KMS-11 (cell line): Measurements from ENCODE around the gene PIP4P1.

Source experiments
- H2AFZ ChIP-seq: fragments of 200-600 bp; sonication (generic); 2 replicates; pipeline ENCODE4 v1.6.1; 2016; ENCODE audit warnings: antibody characterized with exemption, mixed run types, low read depth
- H3K27ac ChIP-seq: fragments of 200-600 bp; sonication (generic); 2 replicates; pipeline ENCODE4 v1.6.1; 2016; ENCODE audit warnings: mild to moderate bottlenecking, mixed run types
- H3K27me3 ChIP-seq: fragments of 200-600 bp; sonication (generic); 2 replicates; pipeline ENCODE4 v1.6.1; 2017; ENCODE audit warnings: mild to moderate bottlenecking, low read depth, mixed run types, moderate library complexity; ENCODE audit not compliant: insufficient read depth
- H3K36me3 ChIP-seq: fragments of 200-600 bp; sonication (generic); 2 replicates; pipeline ENCODE4 v1.6.1; 2017; ENCODE audit warnings: mild to moderate bottlenecking, mixed run types; ENCODE audit not compliant: insufficient read depth
- H3K4me1 ChIP-seq: fragments of 200-600 bp; sonication (generic); 2 replicates; pipeline ENCODE4 v1.6.1; 2016; ENCODE audit warnings: mild to moderate bottlenecking, low read depth, mixed run types; ENCODE audit not compliant: poor library complexity, severe bottlenecking
- H3K4me2 ChIP-seq: fragments of 200-600 bp; sonication (generic); 2 replicates; pipeline ENCODE4 v1.7.0; 2016; ENCODE audit warnings: mild to moderate bottlenecking, mixed run types
- H3K4me3 ChIP-seq: fragments of 200-600 bp; sonication (generic); IDR thresholded peaks from 2 replicates; pipeline ENCODE4 v1.6.1; 2017; ENCODE audit warnings: low read depth, low read length, mixed read lengths; ENCODE audit not compliant: insufficient read depth
- H3K79me2 ChIP-seq: fragments of 200-600 bp; sonication (generic); 2 replicates; pipeline ENCODE4 v1.6.1; 2016; ENCODE audit warnings: low read depth, mixed run types; ENCODE audit not compliant: insufficient read depth
- H3K9ac ChIP-seq: fragments of 200-600 bp; sonication (generic); 2 replicates; pipeline ENCODE4 v1.6.1; 2016; ENCODE audit warnings: mild to moderate bottlenecking, mixed run types
- H4K20me1 ChIP-seq: fragments of 200-600 bp; sonication (generic); 2 replicates; pipeline ENCODE4 v1.6.1; 2016; ENCODE audit warnings: mild to moderate bottlenecking, mixed run types; ENCODE audit not compliant: insufficient read depth
- TF ChIP-seq, protein P1 (sequence below): fragments of 200-600 bp; sonication (generic); conservative IDR thresholded peaks from 2 replicates; pipeline ENCODE4 v1.6.1; 2017; ENCODE audit warnings: low read depth, mild to moderate bottlenecking, antibody characterized with exemption, low read length, moderate library complexity, mixed read lengths

PIP4P1 gene

DNA sequence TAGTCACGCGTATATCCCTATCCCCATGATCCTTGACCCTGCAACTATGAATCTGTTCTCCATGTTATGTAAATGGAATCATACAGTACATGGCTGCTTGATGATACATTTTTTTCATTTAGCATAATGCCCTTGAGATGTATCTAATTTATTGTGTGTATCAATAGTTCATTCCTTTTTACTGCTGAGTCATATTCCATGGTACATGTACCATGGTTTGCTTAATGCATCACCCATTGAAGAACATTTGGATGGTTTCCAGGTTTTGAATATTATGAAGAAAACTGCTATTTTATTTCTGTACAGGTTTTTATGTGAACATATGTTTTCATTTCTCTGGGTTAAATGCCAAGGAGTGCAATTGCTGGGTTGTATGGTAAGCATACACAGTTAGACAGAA, 40.1 kb upstream of the PIP4P1 start:
- Histone ChIP-seq H3K27me3 (no peaks in the 10 kb centered on the region), H3K4me1 (peaks cover 44% of the 10 kb centered on the region), H2AFZ (no peak overlapping the region), H3K27ac (no peak overlapping the region), H3K36me3 (no peaks in the 10 kb centered on the region), H3K4me3 (no peak overlapping the region), H4K20me1 (no peaks in the 10 kb centered on the region), H3K4me2 (no peak overlapping the region), H3K9ac (no peak overlapping the region), H3K79me2 (no peaks in the 10 kb centered on the region)
- TF ChIP-seq, protein P1, sequence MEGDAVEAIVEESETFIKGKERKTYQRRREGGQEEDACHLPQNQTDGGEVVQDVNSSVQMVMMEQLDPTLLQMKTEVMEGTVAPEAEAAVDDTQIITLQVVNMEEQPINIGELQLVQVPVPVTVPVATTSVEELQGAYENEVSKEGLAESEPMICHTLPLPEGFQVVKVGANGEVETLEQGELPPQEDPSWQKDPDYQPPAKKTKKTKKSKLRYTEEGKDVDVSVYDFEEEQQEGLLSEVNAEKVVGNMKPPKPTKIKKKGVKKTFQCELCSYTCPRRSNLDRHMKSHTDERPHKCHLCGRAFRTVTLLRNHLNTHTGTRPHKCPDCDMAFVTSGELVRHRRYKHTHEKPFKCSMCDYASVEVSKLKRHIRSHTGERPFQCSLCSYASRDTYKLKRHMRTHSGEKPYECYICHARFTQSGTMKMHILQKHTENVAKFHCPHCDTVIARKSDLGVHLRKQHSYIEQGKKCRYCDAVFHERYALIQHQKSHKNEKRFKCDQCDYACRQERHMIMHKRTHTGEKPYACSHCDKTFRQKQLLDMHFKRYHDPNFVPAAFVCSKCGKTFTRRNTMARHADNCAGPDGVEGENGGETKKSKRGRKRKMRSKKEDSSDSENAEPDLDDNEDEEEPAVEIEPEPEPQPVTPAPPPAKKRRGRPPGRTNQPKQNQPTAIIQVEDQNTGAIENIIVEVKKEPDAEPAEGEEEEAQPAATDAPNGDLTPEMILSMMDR, result no peak

DNA sequence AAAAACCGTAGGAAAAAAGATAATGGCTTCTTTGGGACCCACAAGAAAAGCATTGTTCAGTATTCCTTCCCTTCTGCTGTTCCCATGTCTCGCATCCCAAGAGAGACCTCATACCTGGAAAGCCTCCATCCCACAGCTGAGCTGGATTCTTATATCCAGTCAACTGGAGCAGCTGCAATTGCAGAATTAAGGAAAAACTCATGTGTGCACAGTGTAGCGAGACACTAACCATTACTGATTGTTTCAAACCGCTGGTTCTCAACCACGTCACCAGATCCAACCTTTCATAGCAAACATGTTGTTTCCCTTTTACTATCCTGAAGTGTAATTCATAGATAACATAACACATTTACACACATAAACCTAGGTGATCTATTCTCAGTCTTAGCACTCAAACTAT, 38.6 kb upstream of the PIP4P1 start:
- H3K4me1 ChIP-seq, result peaks cover 59% of the 10 kb centered on the region
- peak overlapping the region; percentile 56 for H2AFZ ChIP-seq
- no peaks in the 10 kb centered on the region for H3K27me3 ChIP-seq
- TF ChIP-seq, protein P1, result no peak
- H3K4me2 ChIP-seq, result peak overlapping the region; percentile 99
- no peak overlapping the region for H3K4me3 ChIP-seq
- H3K79me2 ChIP-seq, result no peaks in the 10 kb centered on the region
- H3K27ac ChIP-seq, result peak overlapping the region; percentile 89
- peak overlapping the region; percentile 28; the same call in 1 of the 2 replicates for H3K9ac ChIP-seq
- no peaks in the 10 kb centered on the region for H3K36me3 ChIP-seq
- no peaks in the 10 kb centered on the region for H4K20me1 ChIP-seq

DNA sequence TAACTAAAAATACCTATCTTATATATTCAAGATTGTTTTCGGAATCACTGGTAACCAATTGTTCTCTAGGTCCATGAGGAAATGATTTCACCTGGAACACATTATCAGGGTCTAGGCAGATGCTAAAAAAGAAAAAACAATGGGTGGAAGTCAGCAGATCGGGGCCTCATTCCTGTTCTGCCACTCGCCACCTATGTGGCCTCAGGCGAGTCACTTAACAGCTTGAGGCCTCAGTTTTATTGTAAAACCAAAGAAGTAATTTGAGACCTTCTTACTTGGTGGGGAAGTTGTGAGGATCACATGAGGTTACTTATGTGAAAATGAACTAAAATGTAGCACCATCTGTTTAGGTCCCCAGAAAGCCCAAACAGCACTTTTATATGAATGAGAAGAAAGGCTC, 37.9 kb upstream of the PIP4P1 start:
- Histone ChIP-seq H3K4me1 (peaks cover 61% of the 10 kb centered on the region), H3K4me2 (peak overlapping the region; percentile 99), H3K4me3 (no peak overlapping the region), H3K36me3 (no peaks in the 10 kb centered on the region), H2AFZ (peak overlapping the region; percentile 56; the same call in 1 of the 2 replicates), H3K27ac (peak overlapping the region; percentile 89), H3K9ac (peak overlapping the region; percentile 28; the same call in 1 of the 2 replicates), H4K20me1 (no peaks in the 10 kb centered on the region), H3K27me3 (no peaks in the 10 kb centered on the region), H3K79me2 (no peaks in the 10 kb centered on the region)
- TF ChIP-seq, protein P1, result no peak

DNA sequence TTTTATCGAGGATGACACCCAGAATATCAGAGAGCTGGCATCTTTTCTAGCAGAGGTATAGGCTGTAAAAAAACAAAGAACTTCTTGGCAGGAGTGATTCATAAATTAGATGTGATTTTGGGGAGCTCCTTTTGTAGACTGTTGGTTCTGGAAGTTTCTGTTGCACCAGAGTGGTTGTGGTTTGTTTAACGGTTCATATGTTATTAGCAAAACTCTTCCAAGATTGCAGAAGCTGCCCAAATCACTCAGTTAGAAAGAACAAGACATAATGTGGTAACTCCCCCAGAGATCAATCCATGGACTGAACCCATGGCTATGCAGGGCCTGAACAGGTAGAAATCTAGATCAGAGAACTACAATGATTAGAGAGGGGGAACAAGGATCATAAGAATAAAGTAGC, 37.4 kb upstream of the PIP4P1 start:
- Histone ChIP-seq H3K36me3 (no peaks in the 10 kb centered on the region), H2AFZ (peak overlapping the region; percentile 56), H3K4me2 (peak overlapping the region; percentile 99), H4K20me1 (no peaks in the 10 kb centered on the region), H3K4me3 (no peak overlapping the region), H3K4me1 (peaks cover 66% of the 10 kb centered on the region), H3K79me2 (no peaks in the 10 kb centered on the region), H3K9ac (peak overlapping the region; percentile 28; the same call in 1 of the 2 replicates), H3K27ac (peak overlapping the region; percentile 89), H3K27me3 (no peaks in the 10 kb centered on the region)
- TF ChIP-seq, protein P1, result no peak
